Breast epithelium (tissue), 4 donors: ENCODE results near the gene OSMR. TPM values are rescaled to one million over a fixed set of nuclear protein-coding genes. Genes with fewer than 3 reads are reported as not detected.

Experiments used
- DNase-seq, 2 donors: peaks; one replicate each; pipeline ENCODE4 v3.0.0-alpha.2; 2019; ENCODE audit warnings: low spot score in 2 of 2
- H3K27ac ChIP-seq, 2 donors: fragments of 200-600 bp; sonication (generic) in 1 of 2; one replicate each; pipeline ENCODE4 v1.5.1; 2016 to 2019; ENCODE audit warnings: mild to moderate bottlenecking in 1 of 2
- H3K27me3 ChIP-seq, 2 donors: fragments of 200-600 bp; sonication (generic) in 1 of 2; one replicate each; pipeline versions ENCODE4 v1.5.1 to v1.6.0; 2017 to 2019; ENCODE audit warnings: control low read depth in 1 of 2, mild to moderate bottlenecking in 1 of 2
- H3K36me3 ChIP-seq: fragments of 200-600 bp; one replicate; pipeline ENCODE4 v1.5.1; 2019
- H3K4me1 ChIP-seq, 2 donors: fragments of 200-600 bp; sonication (generic); one replicate each; pipeline ENCODE4 v1.5.1; 2016 to 2019; ENCODE audit warnings: control low read depth in 1 of 2
- H3K4me3 ChIP-seq, 3 donors: fragments of 200-600 bp; sonication (generic); 1 replicate in 2 of 3; 2 replicates in 1 of 3; pipeline ENCODE4 v1.5.1; 2016 to 2019; ENCODE audit warnings: mild to moderate bottlenecking in 3 of 3, moderate library complexity in 2 of 3
- H3K9me3 ChIP-seq, 2 donors: fragments of 200-600 bp; sonication (generic) in 1 of 2; one replicate each; pipeline ENCODE4 v1.5.1; 2016 to 2019; ENCODE audit warnings: control low read depth in 1 of 2
- CTCF ChIP-seq, 3 donors: fragments of 450-650 bp; IDR thresholded peaks; one replicate each; pipeline ENCODE4 v1.5.1; 2016 to 2017; ENCODE audit warnings: antibody characterized with exemption in 3 of 3, mild to moderate bottlenecking in 3 of 3, moderate library complexity in 3 of 3
- POLR2A ChIP-seq: fragments of 450-650 bp; IDR thresholded peaks from one replicate; pipeline ENCODE4 v1.6.1; 2016; ENCODE audit warnings: antibody characterized with exemption, mild to moderate bottlenecking, moderate library complexity
- POLR2AphosphoS5 ChIP-seq, 3 donors: sonication (generic); formaldehyde crosslinking; IDR thresholded peaks; one replicate each; pipeline ENCODE4 v1.6.1; 2017; ENCODE audit warnings: antibody characterized with exemption in 3 of 3
- intact Hi-C: fragments of 100-400 bp; cut with DNase I; formaldehyde crosslinking; loops from one replicate; pipeline ENCODE4 v1.15.1; 2023; ENCODE audit warnings: low total_unique reads
- total RNA-seq, 3 donors: library from RNA; depleted of rRNA; stranded (reverse); fragments of >200 nt; gene quantifications; one replicate each; pipeline ENCODE4 v1.1.0, GENCODE V29; 2016

Gene OSMR
- total RNA-seq, 3 donors from 2014 or later: 32.2 to 121 (median 54.0) TPM

DNA sequence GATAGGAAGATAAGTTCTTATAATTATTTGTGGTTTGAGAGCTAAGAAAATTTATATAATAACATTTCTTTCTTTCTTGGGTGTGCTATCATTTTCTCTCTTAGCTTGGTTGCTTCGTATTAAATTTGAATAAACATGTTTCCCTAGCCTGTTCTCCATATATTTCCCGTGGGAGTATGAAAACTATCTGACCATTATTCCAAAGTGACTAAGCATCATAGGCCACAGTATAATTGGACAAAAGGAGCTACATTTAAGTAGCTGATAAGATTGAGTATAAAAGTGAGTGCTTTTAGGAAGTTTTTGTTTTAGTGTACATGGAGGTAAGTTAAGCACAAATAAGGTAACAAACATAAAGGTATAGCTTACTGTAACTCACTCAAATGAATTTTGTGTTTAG is 8.4 kb upstream of the OSMR start:
- no peaks in the 10 kb centered on the region for H3K27me3 ChIP-seq
- H3K9me3 ChIP-seq: no peaks in the 10 kb centered on the region
- intact Hi-C loops: no loop called here
- H3K4me3 ChIP-seq: no peak overlapping the region
- no peaks in the 10 kb centered on the region for H3K36me3 ChIP-seq
- H3K4me1 ChIP-seq: no peaks in the 10 kb centered on the region
- DNase-seq: no peak
- no peak for TF ChIP-seq CTCF (IDR thresholded peaks at IDR 0.05)
- no peak for TF ChIP-seq POLR2AphosphoS5 (IDR thresholded peaks at IDR 0.05)
- TF ChIP-seq POLR2A: no peak
- no peak overlapping the region for H3K27ac ChIP-seq

DNA sequence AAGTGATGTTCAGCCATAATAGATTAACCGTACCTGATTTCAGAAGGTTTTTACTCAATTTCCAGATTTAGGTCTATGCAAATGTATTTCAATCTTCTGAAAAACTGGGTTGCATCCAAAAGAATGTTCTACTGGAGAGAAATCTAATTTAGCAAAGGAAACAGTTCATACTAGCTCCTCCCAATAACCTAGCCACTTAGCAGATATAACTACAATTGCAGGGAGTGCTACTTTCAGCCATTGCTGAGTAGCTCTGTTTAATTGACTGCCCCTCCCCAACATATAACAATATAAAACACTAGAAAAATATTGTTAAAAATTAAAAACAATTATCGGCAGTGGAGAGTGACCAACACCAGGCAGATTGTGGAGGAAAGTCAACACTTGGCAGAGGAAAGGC is 7.9 kb upstream of the OSMR start:
- no peaks in the 10 kb centered on the region for H3K36me3 ChIP-seq
- intact Hi-C loops: no loop called here
- no peaks in the 10 kb centered on the region for H3K27me3 ChIP-seq
- no peak overlapping the region for H3K4me3 ChIP-seq
- H3K9me3 ChIP-seq: no peaks in the 10 kb centered on the region
- no peak for TF ChIP-seq POLR2AphosphoS5 (IDR thresholded peaks at IDR 0.05)
- no peak for TF ChIP-seq POLR2A
- no peak for TF ChIP-seq CTCF (IDR thresholded peaks at IDR 0.05)
- no peak overlapping the region for H3K27ac ChIP-seq
- no peaks in the 10 kb centered on the region for H3K4me1 ChIP-seq
- no peak for DNase-seq

DNA sequence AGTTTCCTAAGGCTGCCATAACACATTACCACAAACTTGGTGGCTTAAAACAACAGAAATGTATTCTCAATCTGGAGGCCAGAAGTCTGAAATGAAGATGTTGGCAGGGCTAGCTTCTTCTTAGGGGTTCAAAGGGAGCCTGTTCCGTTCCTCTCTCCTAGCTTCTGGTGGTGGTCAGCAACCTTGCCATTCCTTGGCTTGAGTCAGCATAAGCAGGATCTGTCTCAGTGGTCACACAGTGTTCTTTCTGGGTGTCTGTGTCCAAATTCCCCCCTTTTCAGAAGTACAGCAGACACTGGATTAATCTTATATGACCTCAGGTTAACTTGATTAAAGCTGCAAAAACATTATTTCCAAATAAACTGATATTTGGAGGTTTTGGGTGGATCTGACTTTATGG is 2.1 kb upstream of the OSMR start:
- Histone ChIP-seq H3K4me3 (peak overlapping the region in 1 of 3 donors; percentile 99), H3K4me1 (no peaks in the 10 kb centered on the region), H3K36me3 (no peaks in the 10 kb centered on the region), H3K9me3 (no peaks in the 10 kb centered on the region), H3K27me3 (no peaks in the 10 kb centered on the region), H3K27ac (no peak overlapping the region)
- intact Hi-C loops: no loop called here
- DNase-seq: no peak
- no peak for TF ChIP-seq CTCF (IDR thresholded peaks at IDR 0.05)
- TF ChIP-seq POLR2A: no peak
- no peak for TF ChIP-seq POLR2AphosphoS5 (IDR thresholded peaks at IDR 0.05)

- intact Hi-C loops: loop anchor here (2.0 kb wide), 1 partner anchor 78 kb away; no protein-coding TSS in a partner anchor
- no peaks in the 10 kb centered on the region for H3K36me3 ChIP-seq
- H3K27ac ChIP-seq: peak overlapping the region; percentile 93 to 98
- peak overlapping the region; percentile 79 to 99 (median 86) for H3K4me3 ChIP-seq
- DNase-seq: no peak
- no peak for TF ChIP-seq CTCF (IDR thresholded peaks at IDR 0.05)
- no peak for TF ChIP-seq POLR2A
- no peak for TF ChIP-seq POLR2AphosphoS5 (IDR thresholded peaks at IDR 0.05)
- peaks cover 0 to 3% of the 10 kb centered on the region in 2 donors for H3K9me3 ChIP-seq
- no peaks in the 10 kb centered on the region for H3K27me3 ChIP-seq
- no peaks in the 10 kb centered on the region for H3K4me1 ChIP-seq
These were observed 683 bp downstream of the OSMR start for GRCh38 chr5:38846379-38847011.

DNA sequence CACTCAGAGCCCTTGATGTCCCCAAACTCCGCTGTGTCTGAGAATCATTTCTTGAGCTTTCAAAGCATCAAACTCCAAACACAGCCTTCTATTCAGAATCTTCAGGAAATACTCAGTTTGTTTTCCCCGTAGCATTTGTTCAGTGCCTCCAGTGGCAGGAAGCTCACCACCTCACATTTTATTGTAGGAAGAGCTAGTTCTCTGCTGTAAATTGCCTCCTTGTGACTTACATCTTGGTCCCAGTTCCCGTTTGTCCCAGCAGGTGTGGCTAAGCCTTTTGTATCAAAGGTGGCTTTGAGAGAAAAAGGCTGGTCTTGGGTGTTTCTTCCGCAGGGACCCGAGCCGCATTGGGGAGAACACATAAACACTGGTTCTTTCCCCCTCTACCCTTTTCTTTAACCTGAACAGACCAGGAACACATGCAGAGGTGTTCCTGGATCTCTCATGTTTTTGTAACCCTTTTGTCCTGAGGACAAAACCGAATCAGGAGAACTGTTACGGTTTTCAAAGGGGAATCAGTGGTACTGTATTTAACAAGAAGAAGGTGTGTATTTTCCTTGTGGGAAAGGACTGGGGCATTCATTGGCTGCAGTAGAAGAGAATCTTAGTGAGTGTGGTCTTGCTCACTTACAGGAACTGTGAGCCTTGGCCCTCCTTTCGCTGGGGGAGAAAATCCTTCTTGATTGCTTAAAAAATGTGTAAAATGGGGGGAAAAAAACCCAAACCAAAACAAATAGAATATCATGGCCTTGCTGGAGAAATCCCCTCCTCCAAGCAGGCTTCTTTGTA is 1.9 kb downstream of the OSMR start:
- Histone ChIP-seq H3K27ac (peak overlapping the region; percentile 93 to 98), H3K4me3 (peak overlapping the region; percentile 79 to 99 (median 86)), H3K36me3 (no peaks in the 10 kb centered on the region), H3K4me1 (no peaks in the 10 kb centered on the region), H3K9me3 (peaks cover 0 to 7% of the 10 kb centered on the region in 2 donors), H3K27me3 (no peaks in the 10 kb centered on the region)
- intact Hi-C loops: loop anchor here (2.0 kb wide), 1 partner anchor 77 kb away; no protein-coding TSS in a partner anchor
- no peak for DNase-seq
- no peak for TF ChIP-seq POLR2AphosphoS5 (IDR thresholded peaks at IDR 0.05)
- no peak for TF ChIP-seq POLR2A
- no peak for TF ChIP-seq CTCF (IDR thresholded peaks at IDR 0.05)
